ENCODE measurements around the gene CALR.
A peak's percentile ranks its signal among the peaks of the same experiment; 100 is the strongest.
"Not testable (repeated sequence)": the region's sequence is repeated elsewhere in the genome, so short reads cannot be mapped to it uniquely, and the experiment has no call there.

The CALR gene

DNA sequence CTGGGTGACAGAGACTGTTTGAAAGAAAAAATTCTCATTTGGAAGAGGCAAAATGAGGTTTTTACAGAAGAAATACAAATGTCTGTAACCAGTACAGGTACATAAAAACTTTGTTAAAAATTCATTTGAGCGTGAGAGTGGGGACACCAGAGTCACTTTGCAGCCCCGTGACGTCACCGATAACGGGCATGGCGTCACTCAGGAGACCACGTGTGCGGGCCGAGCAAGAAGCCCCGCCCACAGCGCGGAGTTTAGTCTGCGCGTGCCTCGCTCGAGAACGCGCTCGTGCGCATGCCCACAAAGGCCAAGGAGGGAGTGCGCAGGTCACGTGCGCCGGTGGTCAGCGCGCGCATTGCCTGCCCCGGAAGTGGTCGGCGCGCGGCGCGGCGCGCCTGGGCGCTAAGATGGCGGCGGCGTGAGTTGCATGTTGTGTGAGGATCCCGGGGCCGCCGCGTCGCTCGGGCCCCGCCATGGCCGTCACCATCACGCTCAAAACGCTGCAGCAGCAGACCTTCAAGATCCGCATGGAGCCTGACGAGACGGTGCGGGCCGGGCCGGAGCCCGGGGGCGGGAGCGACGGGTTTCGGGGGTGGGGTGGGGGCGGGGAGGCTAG is 7.2 kb downstream of the CALR start, which contains the start of gene RAD23A:
RAD23A (plus strand) TSS at position 384 of the 613 bp plus-strand sequence; CDS start at position 471, 87 bp downstream.
- Histone ChIP-seq H3K4me1 (ENCODE audit: control insufficient read depth, insufficient read depth, low read length) (peaks cover under 1% of the 10 kb centered on the region), H3K4me3 (ENCODE audit: insufficient read depth, low read depth, low read length) (peak within 1 kb of the TSS; percentile 80), H3K27me3 (ENCODE audit: control insufficient read depth, insufficient read depth, low read length, poor library complexity, severe bottlenecking) (no peaks in the 10 kb centered on the region), H3K27ac (ENCODE audit: insufficient read depth, low read depth, low read length, poor library complexity, severe bottlenecking) (peak within 1 kb of the TSS; percentile 99), H3K36me3 (ENCODE audit: control insufficient read depth, insufficient read depth, low read length) (peaks cover 52% of the 10 kb centered on the region), H3K9me3 (ENCODE audit: control insufficient read depth, low read length) (no peaks in the 10 kb centered on the region)
- 1% methylated on average over 62 of the region's 62 CpGs for WGBS, 2 experiments

GRCh38 chr19:12946092-12946721 is 7.8 kb downstream of the CALR start:
- no peaks in the 10 kb centered on the region for H3K9me3 ChIP-seq (ENCODE audit: control insufficient read depth, low read length)
- no peaks in the 10 kb centered on the region for H3K27me3 ChIP-seq (ENCODE audit: control insufficient read depth, insufficient read depth, low read length, poor library complexity, severe bottlenecking)
- H3K27ac ChIP-seq (ENCODE audit: insufficient read depth, low read depth, low read length, poor library complexity, severe bottlenecking) = peak overlapping the region; percentile 99
- no peaks in the 10 kb centered on the region for H3K4me1 ChIP-seq (ENCODE audit: control insufficient read depth, insufficient read depth, low read length)
- 0 to 1% methylated on average over 40 of the region's 40 CpGs for WGBS, 2 experiments
- peak overlapping the region; percentile 80 for H3K4me3 ChIP-seq (ENCODE audit: insufficient read depth, low read depth, low read length)
- peaks cover 46% of the 10 kb centered on the region for H3K36me3 ChIP-seq (ENCODE audit: control insufficient read depth, insufficient read depth, low read length)

DNA sequence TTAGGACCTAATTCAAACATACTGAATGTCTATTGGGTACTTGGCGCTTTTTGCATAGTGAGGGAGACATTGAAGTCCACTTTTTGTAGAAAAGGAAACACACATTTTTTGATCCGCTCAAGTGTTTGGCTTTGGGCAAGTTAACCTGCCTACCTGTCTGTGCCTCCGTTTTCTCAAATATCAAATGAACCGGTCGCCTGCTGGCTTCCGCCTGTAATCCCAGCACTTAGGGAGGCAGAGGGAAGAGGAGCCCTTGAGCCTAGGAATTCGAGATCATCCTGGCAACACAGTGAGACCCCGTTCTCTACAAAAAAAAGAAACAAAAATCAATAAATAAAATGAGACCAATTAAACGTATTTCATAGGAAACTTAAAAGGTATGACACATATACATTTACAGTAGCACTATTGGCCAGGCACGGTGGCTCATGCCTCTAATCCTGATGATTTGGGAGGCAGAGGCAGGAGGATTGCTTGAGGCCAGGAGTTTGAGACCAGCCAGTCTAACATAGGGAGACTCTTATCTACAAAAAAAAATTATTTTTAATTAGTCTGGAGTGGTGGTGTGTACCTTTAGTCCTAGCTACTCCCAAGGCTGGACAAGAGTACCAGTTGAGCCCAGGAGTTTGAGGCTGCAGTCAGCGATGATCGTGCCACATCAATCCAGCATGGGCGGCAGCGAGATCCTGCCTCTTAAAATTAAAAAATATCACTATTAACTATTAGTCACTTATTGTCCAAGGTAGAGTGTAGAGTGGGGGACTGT is 8.5 kb downstream of the CALR start:
- H3K9me3 ChIP-seq (ENCODE audit: control insufficient read depth, low read length) = no peaks in the 10 kb centered on the region
- H3K27me3 ChIP-seq (ENCODE audit: control insufficient read depth, insufficient read depth, low read length, poor library complexity, severe bottlenecking) = no peaks in the 10 kb centered on the region
- no peaks in the 10 kb centered on the region for H3K4me1 ChIP-seq (ENCODE audit: control insufficient read depth, insufficient read depth, low read length)
- 61 to 62% methylated on average over 13 to 14 of the region's 14 CpGs for WGBS, 2 experiments
- no peak overlapping the region for H3K27ac ChIP-seq (ENCODE audit: insufficient read depth, low read depth, low read length, poor library complexity, severe bottlenecking)
- H3K36me3 ChIP-seq (ENCODE audit: control insufficient read depth, insufficient read depth, low read length) = peaks cover 41% of the 10 kb centered on the region
- peak overlapping the region; percentile 80 for H3K4me3 ChIP-seq (ENCODE audit: insufficient read depth, low read depth, low read length)

- H3K4me1 ChIP-seq (ENCODE audit: control insufficient read depth, insufficient read depth, low read length) = no peaks in the 10 kb centered on the region
- peaks cover 40% of the 10 kb centered on the region for H3K36me3 ChIP-seq (ENCODE audit: control insufficient read depth, insufficient read depth, low read length)
- H3K27me3 ChIP-seq (ENCODE audit: control insufficient read depth, insufficient read depth, low read length, poor library complexity, severe bottlenecking) = no peaks in the 10 kb centered on the region
- H3K4me3 ChIP-seq (ENCODE audit: insufficient read depth, low read depth, low read length) = no peak overlapping the region
- no peak overlapping the region for H3K27ac ChIP-seq (ENCODE audit: insufficient read depth, low read depth, low read length, poor library complexity, severe bottlenecking)
- H3K9me3 ChIP-seq (ENCODE audit: control insufficient read depth, low read length) = no peaks in the 10 kb centered on the region
- WGBS, 2 experiments = 94 to 95% methylated on average over 28 of the region's 28 CpGs
Measured at GRCh38 chr19:12947702-12948611, 9.5 kb downstream of the CALR start.

DNA sequence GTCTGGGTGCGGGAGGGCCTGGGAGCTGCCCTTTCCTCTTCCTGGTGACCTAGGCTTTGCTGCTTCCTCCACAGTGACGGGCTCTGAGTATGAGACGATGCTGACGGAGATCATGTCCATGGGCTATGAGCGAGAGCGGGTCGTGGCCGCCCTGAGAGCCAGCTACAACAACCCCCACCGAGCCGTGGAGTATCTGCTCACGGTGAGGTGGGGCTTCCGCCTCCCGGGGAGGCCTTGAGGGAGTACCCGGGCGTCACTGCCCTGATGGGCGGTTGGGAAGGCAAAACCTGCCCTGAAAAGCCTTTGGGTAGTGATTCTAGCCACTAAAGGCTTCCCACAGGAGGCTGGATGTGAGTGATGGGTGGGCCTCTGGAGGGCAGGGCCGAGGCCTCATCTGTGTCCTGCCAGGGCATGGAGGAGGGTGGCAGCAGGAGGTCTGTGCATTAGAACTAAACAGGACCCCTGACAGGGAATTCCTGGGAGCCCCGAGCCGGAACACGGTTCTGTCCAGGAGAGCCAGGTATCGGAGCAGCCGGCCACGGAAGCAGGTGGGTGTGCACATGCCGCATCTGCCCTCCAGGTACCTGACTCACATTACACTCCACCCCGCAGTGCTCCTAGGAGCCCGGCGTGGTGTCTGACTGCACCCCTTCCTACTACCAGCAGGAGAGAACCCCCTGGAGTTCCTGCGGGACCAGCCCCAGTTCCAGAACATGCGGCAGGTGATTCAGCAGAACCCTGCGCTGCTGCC is 10.4 kb downstream of the CALR start:
- Histone ChIP-seq H3K27ac (ENCODE audit: insufficient read depth, low read depth, low read length, poor library complexity, severe bottlenecking) (no peak overlapping the region), H3K4me1 (ENCODE audit: control insufficient read depth, insufficient read depth, low read length) (no peaks in the 10 kb centered on the region), H3K4me3 (ENCODE audit: insufficient read depth, low read depth, low read length) (no peak overlapping the region), H3K36me3 (ENCODE audit: control insufficient read depth, insufficient read depth, low read length) (peaks cover 38% of the 10 kb centered on the region), H3K9me3 (ENCODE audit: control insufficient read depth, low read length) (no peaks in the 10 kb centered on the region), H3K27me3 (ENCODE audit: control insufficient read depth, insufficient read depth, low read length, poor library complexity, severe bottlenecking) (no peaks in the 10 kb centered on the region)
- WGBS, 2 experiments = 94 to 96% methylated on average over 30 of the region's 30 CpGs

- Histone ChIP-seq H3K4me1 (ENCODE audit: control insufficient read depth, insufficient read depth, low read length) (no peaks in the 10 kb centered on the region), H3K27me3 (ENCODE audit: control insufficient read depth, insufficient read depth, low read length, poor library complexity, severe bottlenecking) (no peaks in the 10 kb centered on the region), H3K4me3 (ENCODE audit: insufficient read depth, low read depth, low read length) (no peak overlapping the region), H3K27ac (ENCODE audit: insufficient read depth, low read depth, low read length, poor library complexity, severe bottlenecking) (no peak overlapping the region), H3K36me3 (ENCODE audit: control insufficient read depth, insufficient read depth, low read length) (peaks cover 38% of the 10 kb centered on the region), H3K9me3 (ENCODE audit: control insufficient read depth, low read length) (no peaks in the 10 kb centered on the region)
- WGBS, 2 experiments = 92% methylated on average over 16 of the region's 16 CpGs
Measured at GRCh38 chr19:12949363-12950283, 11.2 kb downstream of the CALR start.

GRCh38 chr19:12952050-12952449 is 13.6 kb downstream of the CALR start:
- H3K36me3 ChIP-seq (ENCODE audit: control insufficient read depth, insufficient read depth, low read length) = peaks cover 38% of the 10 kb centered on the region
- H3K27ac ChIP-seq (ENCODE audit: insufficient read depth, low read depth, low read length, poor library complexity, severe bottlenecking); H3K4me1 ChIP-seq (ENCODE audit: control insufficient read depth, insufficient read depth, low read length); H3K27me3 ChIP-seq (ENCODE audit: control insufficient read depth, insufficient read depth, low read length, poor library complexity, severe bottlenecking); H3K9me3 ChIP-seq (ENCODE audit: control insufficient read depth, low read length); H3K4me3 ChIP-seq (ENCODE audit: insufficient read depth, low read depth, low read length): not testable (repeated sequence)
- 92% methylated on average over 6 of the region's 6 CpGs for WGBS, 2 experiments

DNA sequence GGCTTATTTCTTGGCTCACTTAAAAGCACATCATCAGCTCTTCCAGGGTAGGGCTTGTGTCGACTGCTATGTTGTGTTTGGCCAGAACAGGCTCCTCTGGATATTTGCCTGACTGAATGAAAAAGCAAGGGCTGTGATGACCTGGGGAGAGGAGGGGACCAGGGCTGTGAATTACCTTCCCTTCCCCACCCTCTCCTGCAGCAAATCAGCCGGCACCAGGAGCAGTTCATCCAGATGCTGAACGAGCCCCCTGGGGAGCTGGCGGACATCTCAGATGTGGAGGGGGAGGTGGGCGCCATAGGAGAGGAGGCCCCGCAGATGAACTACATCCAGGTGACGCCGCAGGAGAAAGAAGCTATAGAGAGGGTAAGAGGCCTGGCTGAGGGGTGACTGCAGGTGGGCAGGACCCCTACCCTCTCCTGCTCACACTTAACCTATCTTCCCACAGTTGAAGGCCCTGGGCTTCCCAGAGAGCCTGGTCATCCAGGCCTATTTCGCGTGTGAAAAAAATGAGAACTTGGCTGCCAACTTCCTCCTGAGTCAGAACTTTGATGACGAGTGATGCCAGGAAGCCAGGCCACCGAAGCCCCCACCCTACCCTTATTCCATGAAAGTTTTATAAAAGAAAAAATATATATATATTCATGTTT is 14.2 kb downstream of the CALR start:
- H3K9me3 ChIP-seq (ENCODE audit: control insufficient read depth, low read length) = no peaks in the 10 kb centered on the region
- H3K27ac ChIP-seq (ENCODE audit: insufficient read depth, low read depth, low read length, poor library complexity, severe bottlenecking) = no peak overlapping the region
- H3K27me3 ChIP-seq (ENCODE audit: control insufficient read depth, insufficient read depth, low read length, poor library complexity, severe bottlenecking) = no peaks in the 10 kb centered on the region
- H3K4me3 ChIP-seq (ENCODE audit: insufficient read depth, low read depth, low read length) = no peak overlapping the region
- peaks cover 38% of the 10 kb centered on the region for H3K36me3 ChIP-seq (ENCODE audit: control insufficient read depth, insufficient read depth, low read length)
- H3K4me1 ChIP-seq (ENCODE audit: control insufficient read depth, insufficient read depth, low read length) = peaks cover 4% of the 10 kb centered on the region
- 89 to 93% methylated on average over 11 of the region's 12 CpGs for WGBS, 2 experiments
